ENCODE data around the gene ARMC12.
"Not testable (repeated sequence)": the region's sequence is repeated elsewhere in the genome, so short reads cannot be mapped to it uniquely, and the experiment has no call there.

ARMC12 gene

DNA sequence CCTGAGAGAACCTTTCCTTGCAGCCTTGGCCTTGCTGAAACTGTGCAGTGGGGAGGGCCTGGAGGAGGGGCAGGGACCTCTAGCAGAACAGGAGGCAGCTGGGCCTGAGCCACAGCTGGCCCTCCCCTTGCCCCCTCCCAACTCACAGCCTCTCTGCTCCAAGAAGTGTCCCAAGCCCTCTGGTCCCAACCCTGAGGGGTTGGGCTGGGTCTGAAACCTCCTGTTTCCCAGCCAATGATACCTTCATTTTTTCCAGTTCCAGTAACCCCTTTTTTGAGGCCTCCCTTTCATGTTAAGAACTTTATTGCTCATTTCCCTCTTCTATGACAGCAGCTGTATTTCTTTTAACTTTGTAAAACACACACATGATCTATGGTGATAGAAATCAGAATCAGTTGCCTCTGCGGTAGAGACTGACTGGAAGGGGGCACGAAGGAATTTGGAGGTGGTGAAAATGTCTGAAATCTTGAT is 17.9 kb upstream of the ARMC12 start:
- no peak for DNase-seq

DNA sequence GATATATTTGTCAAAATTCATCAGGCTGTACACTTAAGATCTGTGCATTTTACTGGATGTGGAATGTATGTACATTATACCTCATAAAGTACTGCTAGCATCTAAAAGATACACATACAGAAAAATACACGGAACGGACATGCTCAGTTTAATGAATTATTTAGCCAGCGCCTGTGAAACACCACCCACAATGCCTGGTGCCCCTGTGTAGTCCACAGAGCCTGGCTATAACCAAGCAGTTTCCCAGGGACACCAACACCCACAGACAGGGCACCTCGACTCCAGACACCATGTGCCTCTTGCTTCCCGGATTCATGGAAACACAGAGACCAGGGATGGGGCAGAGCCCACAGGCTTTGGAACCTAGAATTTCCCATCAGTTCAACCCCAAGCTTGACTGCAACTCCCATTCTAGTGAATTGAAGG is 17.4 kb upstream of the ARMC12 start:
- DNase-seq, result no peak

DNA sequence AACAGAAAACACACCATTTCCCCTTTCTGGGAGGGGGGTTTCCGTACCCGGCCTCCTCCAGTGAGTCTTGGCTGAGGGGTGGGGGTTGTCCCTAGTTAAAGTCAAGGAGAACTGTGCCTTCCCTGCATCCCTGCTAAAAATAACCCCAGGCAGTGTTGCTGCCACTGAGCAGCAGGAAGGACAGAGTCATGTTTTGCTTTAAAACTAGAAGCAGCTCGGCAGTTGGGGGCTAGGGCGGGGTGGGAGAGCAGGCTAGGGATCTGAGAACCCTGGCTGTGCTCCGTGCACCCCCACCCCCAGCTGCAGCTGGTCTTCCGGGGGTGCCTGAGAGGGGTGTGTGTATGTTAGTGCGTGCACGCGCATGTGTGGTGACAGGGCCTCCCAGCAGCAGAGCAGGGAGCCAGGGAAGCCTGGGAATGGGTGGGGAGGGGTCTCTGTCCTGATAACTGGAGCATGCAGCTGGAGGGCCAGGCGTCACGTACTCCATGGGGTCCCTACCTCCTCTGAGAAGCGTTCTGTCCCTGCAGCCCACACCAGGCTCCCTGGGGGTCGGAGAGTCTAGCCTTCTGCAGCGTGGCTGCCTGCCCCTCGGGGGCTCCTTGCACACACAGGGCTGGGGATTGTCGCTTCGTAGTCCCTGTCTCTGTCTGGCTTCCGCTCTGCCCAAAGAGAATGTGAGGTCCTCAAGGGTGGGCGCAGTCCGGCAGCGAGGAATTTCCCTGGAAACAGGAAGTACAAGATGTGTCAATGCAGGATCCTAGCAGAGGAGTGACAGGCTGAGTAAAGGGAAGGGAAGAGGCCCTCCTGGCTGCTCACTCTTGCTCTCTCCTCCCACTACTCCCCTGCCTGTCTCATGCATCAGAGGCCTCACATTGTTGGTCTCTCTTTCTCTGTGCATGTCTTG is 16.8 kb upstream of the ARMC12 start:
- DNase-seq, result no peak

DNA sequence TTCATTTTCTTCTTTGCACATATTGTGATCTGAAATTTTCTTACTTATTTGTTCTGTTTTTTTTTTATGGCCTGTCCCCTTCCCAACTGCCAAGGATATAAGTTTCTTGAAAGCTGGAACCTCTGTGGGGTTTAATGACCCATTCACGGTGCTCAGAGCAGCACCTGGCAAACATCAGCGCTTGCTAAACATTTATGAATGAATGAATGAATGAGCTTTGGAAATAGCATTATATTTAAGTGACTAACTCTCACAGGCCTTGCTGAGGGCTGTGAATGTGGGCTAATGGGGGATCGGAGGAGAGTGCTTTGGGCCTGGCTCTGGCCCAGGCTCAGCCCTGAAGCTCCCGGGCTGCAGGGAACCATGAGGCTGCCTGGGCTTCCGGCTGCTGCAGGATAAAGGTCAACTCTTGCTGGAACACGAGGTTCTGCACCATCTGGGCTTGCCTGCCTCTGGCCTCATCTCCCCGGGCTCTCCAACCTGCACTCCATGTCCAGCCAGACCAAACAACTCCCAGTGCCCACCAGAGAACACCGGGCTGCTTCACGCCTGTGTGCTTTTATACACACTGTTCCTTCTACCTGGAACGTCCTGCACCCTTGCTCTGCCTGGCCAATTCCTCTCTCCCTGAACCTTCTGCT is 14.6 kb upstream of the ARMC12 start:
- DNase-seq, result no peak

DNA sequence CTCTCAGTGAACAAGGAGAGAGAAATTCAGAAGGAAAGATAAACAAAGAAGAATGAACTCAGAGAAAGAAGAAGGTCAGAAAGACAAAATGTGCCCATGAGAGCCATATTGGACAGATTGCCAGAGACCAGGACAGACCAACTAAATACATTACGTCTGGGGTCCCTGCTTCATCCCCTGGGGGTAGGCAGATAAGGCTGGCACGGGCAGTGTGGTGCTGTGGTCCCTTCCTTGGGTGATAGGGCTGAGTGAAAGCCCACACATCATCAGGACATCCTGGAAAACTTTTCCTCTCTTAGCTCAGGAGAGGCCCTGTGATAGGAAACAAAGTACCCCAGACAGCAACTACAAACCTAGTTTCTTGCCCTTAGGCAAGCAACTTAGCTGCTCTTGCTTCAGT is 13.2 kb upstream of the ARMC12 start:
- no peak for DNase-seq

DNA sequence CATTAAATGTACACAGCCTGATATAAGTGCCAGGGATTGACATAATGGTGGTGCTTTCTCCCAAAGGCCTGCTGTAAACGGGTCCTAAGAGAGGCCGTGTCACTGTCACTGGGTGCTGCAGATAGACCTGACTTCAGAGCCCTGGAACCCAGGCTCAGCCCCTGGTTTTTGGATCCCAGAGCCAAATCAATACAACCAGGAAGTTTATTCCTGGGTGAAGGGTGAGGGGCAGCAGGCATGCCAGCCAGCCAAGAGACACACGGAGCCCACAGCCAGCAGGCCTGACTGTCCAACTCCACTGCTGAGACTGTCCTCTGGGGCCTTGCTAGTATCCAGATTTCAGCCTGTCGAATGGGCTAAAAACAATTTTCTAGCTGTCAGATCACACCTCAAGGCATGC is 12.8 kb upstream of the ARMC12 start:
- no peak for DNase-seq

DNA sequence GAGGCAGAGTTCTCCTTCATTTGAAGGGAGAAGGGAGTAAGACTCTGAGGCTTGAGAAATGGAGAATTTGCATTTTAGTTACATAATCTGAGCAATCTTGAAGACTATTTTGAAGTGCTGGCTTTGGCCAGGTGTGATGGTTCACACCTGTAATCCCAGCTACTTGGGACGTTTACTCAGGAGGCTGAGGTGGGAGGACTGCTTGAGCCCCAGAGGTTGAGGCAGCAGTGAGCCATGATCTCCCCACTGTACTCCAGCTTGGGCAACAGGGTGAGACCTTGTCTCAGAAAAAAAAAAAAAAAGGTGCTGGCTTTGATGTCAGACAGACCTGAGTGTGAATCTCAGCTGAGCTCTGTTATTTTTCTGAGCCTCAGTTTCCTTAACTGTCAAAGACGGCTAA is 12.4 kb upstream of the ARMC12 start:
- no peak for DNase-seq

DNA sequence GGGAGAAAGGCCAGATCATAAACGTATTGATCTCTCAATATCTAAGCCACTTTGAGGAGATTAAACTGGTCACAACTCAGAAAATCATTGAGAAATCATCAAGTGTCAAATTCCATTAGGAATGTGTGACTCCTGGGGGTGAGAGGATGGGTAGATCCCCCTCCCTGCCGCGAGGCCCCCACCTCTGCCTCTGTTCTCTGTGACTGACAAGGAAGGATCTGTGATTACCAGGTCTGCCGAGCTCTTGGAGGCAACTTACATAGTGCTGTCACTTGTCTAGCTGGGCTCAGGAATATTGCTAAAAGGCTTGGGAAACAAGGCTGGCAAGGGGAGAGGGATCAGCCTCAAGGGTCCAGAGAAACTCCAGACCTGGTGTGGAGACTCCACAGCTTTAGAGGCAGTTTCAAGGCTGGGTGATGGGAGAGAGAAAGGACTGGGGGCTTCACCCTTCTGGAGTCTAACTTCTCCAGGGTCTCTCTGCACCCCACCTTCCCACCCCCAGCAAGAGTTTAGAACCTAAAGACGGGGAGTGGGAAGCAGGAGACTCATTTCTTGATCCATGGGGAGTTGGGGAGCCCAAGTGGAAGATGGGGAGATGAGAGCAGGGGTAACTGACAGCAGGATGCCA is 11.6 kb upstream of the ARMC12 start:
- DNase-seq, result no peak

DNA sequence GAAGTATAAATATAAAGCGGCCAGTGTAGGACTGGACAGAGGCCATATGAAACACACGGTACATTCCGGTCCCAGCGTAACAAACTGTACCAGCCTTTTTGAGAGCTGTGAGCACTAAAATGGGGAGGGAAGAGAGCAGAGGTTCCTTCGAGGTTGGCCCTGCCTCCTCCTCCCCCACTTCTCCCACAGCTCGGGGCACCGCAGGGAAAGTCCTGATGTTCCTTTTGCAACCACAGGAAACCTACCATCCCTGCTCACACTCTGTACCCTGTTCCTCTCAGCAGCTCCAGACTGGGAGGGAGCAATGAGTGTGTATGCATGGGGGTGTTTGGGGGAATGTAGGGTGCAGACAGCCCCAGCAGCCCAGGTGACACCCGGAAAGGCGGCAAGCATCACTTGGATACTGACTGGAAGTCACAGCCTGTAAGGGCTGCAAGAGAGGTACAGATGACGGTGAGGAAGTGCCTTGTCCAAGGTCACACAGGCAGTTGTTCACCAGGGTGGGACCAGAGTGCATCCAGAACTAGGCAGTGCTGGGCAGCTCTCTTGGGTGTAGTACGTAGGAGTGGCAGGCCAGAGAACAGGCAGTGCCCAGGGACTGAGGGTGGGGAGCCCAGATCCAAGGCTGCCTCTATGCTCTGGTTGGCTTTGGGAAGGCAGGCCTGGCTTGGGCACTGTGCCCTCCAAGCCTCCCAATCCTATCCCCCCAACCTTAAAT is 11.0 kb upstream of the ARMC12 start:
- peak; percentile 55 for DNase-seq

DNA sequence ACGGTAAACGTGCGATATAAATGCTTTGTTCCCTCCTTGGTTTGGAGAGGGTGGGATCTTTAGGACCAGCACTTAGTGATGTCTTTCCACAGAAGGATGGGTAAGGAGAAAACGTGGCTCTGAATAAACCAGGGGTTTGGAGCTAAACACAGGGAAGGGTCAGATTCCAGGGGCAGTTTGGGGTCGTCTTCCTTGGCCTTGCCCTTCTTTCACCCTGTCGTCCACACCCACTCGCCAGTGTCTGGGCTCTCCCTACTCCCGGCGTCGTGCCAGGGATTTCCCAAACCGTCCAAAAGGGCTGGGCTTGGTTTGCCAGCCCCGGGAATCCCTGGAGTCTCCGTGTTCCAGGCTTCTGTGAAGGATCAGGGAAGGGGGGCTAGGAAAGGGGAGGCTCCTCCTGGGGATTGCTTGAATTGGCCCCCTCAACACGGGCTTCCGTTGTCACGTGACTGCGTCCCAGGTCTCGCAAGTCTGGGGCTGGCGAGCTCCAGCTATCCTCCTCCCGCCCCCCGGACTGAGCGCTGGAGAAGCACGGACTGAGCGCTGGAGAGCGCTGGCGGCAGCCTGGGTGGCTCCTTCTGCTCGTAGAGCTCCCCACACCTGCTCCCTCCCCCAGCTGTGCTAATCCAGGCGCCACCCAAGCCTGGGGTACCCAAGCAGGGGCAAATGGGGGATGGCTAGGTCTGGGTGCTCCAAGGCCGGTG is 9.4 kb upstream of the ARMC12 start:
- peak; percentile 71 for DNase-seq

DNA sequence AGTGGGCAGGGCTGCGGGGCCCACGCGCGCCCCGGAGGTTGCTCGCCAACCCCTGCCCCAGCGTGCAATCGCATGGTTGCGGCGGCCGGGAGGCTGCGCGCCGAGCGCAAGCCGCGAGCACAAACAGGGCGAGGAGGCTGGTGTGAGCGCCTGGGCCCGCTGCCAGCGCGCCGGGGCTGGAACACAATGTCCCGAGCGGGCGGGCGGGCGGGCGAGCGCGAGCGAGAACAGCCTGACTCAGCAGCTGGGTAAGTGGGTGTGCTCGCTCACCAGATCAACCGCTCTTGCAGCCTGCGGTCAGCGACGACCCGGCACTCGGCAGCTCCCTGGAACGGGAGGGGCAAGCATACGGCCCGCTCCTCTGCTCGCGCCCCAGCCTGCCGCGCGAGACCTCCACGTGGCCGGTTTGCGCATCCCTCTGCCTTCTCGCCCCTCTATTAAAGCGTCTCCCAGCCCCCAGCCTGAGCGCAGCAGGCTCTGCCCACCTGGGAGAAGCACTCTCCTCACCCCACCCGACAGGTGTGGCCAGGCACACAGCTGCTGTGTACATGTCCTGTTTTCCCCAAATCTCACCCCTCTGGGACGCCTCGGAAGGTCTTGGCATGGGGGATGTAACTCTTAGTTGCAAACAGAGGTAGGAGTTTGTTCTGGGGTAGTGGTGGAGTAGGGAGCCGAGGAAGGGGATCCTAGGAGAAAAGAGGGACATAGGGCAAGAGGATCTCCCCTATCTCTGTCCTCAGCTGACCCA is 8.7 kb upstream of the ARMC12 start:
- DNase-seq, result peak; percentile 87

DNA sequence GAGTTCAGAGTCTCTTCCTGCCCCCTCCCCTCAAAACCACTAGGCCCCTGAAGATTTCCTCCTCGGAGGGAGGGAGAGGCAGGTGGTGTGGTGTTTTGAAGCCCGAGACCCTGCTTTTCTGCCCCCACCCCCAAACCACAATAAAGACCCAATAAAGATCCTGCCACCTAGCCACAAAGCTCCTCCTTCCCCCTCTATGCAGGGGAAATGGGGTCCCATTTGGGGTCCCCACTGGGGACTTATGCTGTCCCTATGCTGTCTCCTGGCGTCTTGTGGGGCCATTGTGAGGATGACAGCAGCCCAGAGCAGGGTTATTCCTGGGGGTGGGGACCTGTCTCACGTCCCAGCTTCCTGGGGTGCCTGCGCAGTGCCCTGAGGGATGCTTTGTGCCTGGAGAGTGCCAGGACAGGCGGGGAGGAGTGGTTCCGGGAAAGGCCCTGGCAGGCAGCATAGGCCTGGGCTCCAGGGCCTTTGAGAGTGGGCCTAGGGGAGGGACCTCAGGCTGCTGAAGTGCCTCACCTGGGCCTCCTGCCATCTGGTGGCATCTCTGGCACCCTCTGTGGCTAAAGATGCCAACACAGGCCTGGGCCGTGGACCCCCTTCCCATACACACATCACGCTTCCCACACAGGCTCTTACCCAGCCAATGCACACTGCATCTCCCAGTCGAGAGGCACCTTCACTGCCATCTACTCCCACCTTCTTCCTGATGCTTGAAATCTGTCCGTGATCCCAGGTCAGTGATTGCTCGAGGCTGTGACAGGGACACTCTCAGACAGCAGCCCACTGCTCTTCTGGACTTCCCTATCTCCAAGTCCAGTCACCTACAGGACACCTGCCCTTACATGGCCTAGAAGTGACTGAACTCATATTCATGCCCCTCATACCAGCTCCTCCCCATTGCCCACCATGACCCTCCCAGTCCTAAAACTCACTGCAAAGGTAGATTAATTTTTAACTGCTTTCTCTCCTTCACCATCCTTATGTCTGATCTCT is 7.9 kb upstream of the ARMC12 start:
- DNase-seq, result no peak

DNA sequence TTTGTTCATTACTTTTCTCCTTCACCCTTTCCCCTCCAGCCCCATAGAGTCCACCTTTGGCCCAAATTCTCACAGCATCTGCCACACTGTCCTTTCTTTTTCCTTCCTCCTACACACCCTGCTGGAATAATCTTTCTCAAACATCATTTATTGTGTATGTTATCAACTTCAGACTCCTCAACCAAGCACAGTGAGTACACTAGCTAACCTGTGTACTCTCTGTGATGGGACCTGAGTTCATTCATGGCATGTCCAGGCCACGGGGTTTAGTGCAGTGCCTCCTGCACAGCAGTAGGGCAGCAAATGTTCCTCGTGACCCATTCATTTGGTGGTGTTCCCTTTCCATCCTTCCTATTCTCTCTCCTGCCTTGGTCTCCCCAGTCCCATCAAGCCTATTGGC is 7.1 kb upstream of the ARMC12 start:
- DNase-seq, result no peak

DNA sequence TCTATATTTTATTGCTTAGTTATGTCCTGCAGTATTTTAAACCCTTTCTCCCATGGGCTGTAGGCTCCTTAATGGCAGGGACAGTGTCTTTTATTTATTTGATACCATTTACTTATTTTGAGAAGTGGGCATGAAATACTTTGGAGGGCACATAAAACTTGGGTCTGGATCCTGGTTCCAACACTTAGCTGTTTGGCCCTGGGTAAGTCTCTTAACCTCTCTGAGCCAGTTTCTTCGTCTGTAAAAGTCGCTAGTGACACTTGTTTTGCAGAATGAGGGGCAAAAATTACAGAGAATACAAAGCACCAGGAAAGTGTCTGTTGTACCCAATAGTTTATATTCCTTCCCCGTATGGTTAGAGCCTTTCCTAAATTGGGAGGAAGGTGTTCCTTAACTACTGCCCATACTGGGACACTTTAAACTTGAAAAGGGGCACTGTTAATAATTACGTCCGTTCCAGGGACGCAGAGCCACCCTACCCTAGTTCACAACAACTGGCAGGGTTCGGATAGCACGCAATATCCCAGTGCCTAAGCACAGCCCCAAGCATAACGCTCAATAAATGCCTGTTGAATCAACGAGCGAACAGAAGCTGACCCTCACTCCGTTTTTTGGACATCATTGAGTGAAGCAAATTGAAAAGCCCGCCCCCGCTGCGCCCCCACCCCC is 6.0 kb upstream of the ARMC12 start:
- no peak for DNase-seq

DNA sequence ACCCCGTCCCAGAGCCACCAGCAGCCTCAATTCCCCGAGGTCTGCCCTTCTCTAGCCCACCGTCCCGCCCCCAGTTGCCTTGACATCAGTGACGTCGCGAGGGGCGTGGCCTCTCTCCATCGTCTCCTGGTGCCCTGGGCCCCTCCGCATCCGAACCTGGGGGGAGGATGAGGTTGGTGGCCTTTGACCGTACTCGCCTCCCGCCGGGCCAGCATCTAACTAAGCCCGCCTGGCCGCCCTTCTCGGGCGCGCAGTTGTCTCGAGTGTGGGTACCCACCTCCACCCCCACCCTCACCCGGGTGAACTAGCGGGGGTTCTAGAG is 5.5 kb upstream of the ARMC12 start:
- peak; percentile 51 for DNase-seq

DNA sequence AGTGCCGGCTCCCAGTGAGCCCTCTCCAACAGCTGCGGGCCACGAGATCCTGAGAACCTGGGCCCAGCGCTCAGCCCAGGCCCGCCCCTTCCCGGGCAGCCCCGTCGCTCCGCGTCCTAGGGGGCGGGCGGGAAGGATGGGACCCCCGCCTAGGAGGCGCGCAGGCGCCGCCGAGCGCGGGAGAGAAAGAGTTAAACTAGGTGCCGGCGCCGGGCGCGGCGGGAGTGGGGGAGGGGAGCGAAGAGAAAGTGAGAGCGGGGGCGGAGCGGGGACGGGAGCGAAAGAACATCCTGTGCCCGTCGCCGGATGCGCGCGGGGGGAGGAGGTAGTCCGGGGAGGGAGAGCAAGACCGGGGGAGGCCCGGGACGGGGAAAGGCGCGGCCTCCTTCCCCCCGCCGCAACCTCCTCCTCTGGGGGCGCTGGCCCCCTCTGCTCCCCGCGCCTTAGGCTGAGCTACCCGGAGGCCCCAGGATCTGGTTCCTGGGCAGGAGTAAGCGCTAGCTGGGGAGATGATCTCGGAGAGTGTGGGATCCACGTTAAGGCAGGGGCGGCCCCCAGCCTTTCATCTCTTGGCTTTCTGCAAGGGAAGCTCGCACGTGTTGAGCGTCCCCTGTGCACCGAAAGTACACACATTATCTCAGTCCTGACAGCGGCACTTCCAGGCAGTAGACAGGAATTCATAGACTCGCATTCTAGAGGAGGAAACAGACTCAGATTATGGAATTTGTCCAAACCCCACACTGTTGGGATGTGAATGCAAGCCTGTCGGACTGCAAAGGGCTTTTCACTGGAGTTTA is 4.9 kb upstream of the ARMC12 start:
- DNase-seq, result peak; percentile 74

DNA sequence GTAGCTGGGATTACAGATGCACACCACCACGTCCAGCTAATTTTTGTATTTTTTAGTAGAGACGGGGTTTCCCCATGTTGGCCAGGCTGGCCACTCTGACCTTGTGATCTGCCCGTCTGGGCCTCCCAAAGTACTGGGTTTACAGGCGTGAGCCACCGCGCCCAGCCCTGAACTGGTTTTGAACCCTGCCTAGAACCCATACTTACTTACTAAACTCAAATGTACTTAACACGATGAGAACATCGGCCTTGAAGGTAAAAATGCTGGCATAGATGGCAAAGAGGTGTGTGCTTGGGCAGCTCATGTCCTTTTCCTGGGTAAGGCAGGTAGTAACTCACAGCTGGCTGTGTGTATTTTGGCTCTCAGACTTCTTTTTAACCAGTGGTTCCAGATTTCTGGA is 3.2 kb upstream of the ARMC12 start:
- no peak for DNase-seq

DNA sequence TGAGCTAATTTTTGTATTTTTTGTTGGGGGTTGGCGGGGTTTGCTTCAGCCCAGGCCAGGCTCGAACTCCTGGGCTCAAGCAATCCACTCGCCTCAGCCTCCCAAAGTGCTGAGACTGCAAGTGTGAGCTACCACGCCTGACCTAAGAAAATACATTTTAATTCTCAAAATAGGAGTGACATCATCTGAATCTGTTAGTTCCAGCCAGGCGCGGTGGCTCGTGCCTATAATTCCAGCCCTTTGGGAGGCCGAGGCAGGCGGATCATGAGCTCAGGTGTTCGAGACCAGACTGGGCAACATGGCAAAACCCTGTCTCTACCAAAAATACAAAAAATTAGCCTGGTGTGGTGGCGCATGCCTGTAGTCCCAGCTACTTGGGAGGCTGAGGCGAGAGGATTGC is 2.5 kb upstream of the ARMC12 start:
- not testable (repeated sequence) for DNase-seq

DNA sequence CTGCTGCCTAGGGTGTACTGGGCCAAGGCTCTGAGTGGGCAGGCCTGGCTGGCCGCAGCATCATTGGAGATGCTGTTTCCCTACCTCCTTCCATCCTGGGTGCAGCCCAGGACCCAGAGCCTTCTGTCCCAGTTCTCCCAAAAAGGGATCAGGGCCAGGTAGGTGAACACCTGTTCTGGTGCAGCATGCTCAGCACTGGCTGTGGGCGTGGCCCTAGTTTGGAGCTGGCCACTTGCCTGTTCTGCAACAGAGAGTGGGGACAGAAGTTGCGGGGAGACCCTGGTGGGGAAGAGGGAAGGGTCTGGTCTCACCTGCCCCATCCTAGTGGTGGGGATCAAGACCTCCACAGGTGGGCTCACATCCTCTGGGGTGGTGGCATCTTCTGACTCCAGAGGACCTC is 1.4 kb upstream of the ARMC12 start:
- DNase-seq, result no peak
